Ectodermal cell (in vitro differentiated cells): ENCODE results near the gene ABR.
"Not testable (repeated sequence)": the region's sequence is repeated elsewhere in the genome, so short reads cannot be mapped to it uniquely, and the experiment has no call there.

Experiments used
- H3K27ac ChIP-seq: 2 replicates; pipeline ENCODE4 v1.7.0; 2013; ENCODE audit warnings: mild to moderate bottlenecking, low read depth, low read length; ENCODE audit not compliant: insufficient read depth, poor library complexity, severe bottlenecking
- H3K27me3 ChIP-seq: 2 replicates; pipeline ENCODE4 v1.7.0; 2013; ENCODE audit warnings: mild to moderate bottlenecking, low read length; ENCODE audit not compliant: insufficient read depth, control insufficient read depth, poor library complexity, severe bottlenecking
- H3K36me3 ChIP-seq: one replicate; pipeline ENCODE4 v1.7.0; 2013; ENCODE audit warnings: low read length; ENCODE audit not compliant: control insufficient read depth, insufficient read depth
- H3K4me1 ChIP-seq: one replicate; pipeline ENCODE4 v1.7.0; 2013; ENCODE audit warnings: low read length; ENCODE audit not compliant: control insufficient read depth, insufficient read depth
- H3K4me3 ChIP-seq: 2 replicates; pipeline ENCODE4 v1.7.0; 2013; ENCODE audit warnings: low read depth, low read length, control low read depth; ENCODE audit not compliant: insufficient read depth
- H3K9me3 ChIP-seq: 2 replicates; pipeline ENCODE4 v1.7.0; 2013; ENCODE audit warnings: mild to moderate bottlenecking, low read length, moderate library complexity; ENCODE audit not compliant: control insufficient read depth
- WGBS, 2 experiments: methylation state at CpG; one replicate each; pipeline ENCODE4 v1.1.7; 2013; ENCODE audit warnings: missing lambda C conversion rate in 2 of 2; 5-methylcytosine and 5-hydroxymethylcytosine counted together

Gene ABR

GRCh38 chr17:1130191-1130590 lies 49.6 kb downstream of the ABR start:
- Histone ChIP-seq H3K36me3 (no peaks in the 10 kb centered on the region), H3K4me1 (peaks cover 8% of the 10 kb centered on the region), H3K4me3 (no peak overlapping the region), H3K27ac (no peak overlapping the region), H3K27me3 (no peaks in the 10 kb centered on the region), H3K9me3 (no peaks in the 10 kb centered on the region)
- 84 to 88% methylated on average over 11 of the region's 11 CpGs for WGBS, 2 experiments

- H3K36me3 ChIP-seq, H3K27ac ChIP-seq, H3K9me3 ChIP-seq, H3K4me3 ChIP-seq, H3K27me3 ChIP-seq: not testable (repeated sequence)
- WGBS, 2 experiments, result 90 to 97% methylated on average over 4 to 6 of the region's 6 CpGs
- peaks cover 13% of the 10 kb centered on the region for H3K4me1 ChIP-seq
Observed at GRCh38 chr17:1128463-1128862, 51.3 kb downstream of the ABR start.

- WGBS, 2 experiments, result 90 to 92% methylated on average over 24 of the region's 24 CpGs
- Histone ChIP-seq H3K36me3 (no peaks in the 10 kb centered on the region), H3K4me3 (no peak overlapping the region), H3K9me3 (no peaks in the 10 kb centered on the region), H3K4me1 (peaks cover 17% of the 10 kb centered on the region), H3K27ac (no peak overlapping the region), H3K27me3 (no peaks in the 10 kb centered on the region)
Observed at GRCh38 chr17:1126801-1127550, 52.8 kb downstream of the ABR start.

GRCh38 chr17:1126250-1126797 lies 53.5 kb downstream of the ABR start:
- H3K27me3 ChIP-seq, result no peaks in the 10 kb centered on the region
- WGBS, 2 experiments, result 89 to 91% methylated on average over 26 of the region's 26 CpGs
- no peaks in the 10 kb centered on the region for H3K36me3 ChIP-seq
- H3K4me3 ChIP-seq, result no peak overlapping the region
- peaks cover 17% of the 10 kb centered on the region for H3K4me1 ChIP-seq
- H3K9me3 ChIP-seq, result no peaks in the 10 kb centered on the region
- H3K27ac ChIP-seq, result no peak overlapping the region

- H3K9me3 ChIP-seq, result no peaks in the 10 kb centered on the region
- H3K36me3 ChIP-seq, result no peaks in the 10 kb centered on the region
- 86 to 88% methylated on average over 11 of the region's 11 CpGs for WGBS, 2 experiments
- peaks cover 17% of the 10 kb centered on the region for H3K4me1 ChIP-seq
- H3K4me3 ChIP-seq, result no peak overlapping the region
- H3K27ac ChIP-seq, result no peak overlapping the region
- H3K27me3 ChIP-seq, result no peaks in the 10 kb centered on the region
Observed at GRCh38 chr17:1125788-1126145, 54.0 kb downstream of the ABR start.

GRCh38 chr17:1124896-1125787 lies 54.6 kb downstream of the ABR start:
- Histone ChIP-seq H3K4me3 (no peak overlapping the region), H3K27me3 (no peaks in the 10 kb centered on the region), H3K27ac (no peak overlapping the region), H3K36me3 (no peaks in the 10 kb centered on the region), H3K4me1 (peaks cover 17% of the 10 kb centered on the region), H3K9me3 (no peaks in the 10 kb centered on the region)
- 92 to 94% methylated on average over 53 of the region's 53 CpGs for WGBS, 2 experiments

GRCh38 chr17:1123921-1124715 lies 55.7 kb downstream of the ABR start:
- no peak overlapping the region for H3K4me3 ChIP-seq
- no peak overlapping the region for H3K27ac ChIP-seq
- H3K36me3 ChIP-seq, result no peaks in the 10 kb centered on the region
- no peaks in the 10 kb centered on the region for H3K9me3 ChIP-seq
- peaks cover 17% of the 10 kb centered on the region for H3K4me1 ChIP-seq
- H3K27me3 ChIP-seq, result no peaks in the 10 kb centered on the region
- WGBS, 2 experiments, result 78 to 79% methylated on average over 26 to 27 of the region's 27 CpGs

GRCh38 chr17:1123393-1123831 lies 56.4 kb downstream of the ABR start:
- WGBS, 2 experiments, result 83% methylated on average over 24 of the region's 24 CpGs
- Histone ChIP-seq H3K36me3 (no peaks in the 10 kb centered on the region), H3K9me3 (no peaks in the 10 kb centered on the region), H3K27ac (no peak overlapping the region), H3K27me3 (no peaks in the 10 kb centered on the region), H3K4me3 (no peak overlapping the region), H3K4me1 (peaks cover 17% of the 10 kb centered on the region)

- WGBS, 2 experiments, result 39 to 43% methylated on average over 21 of the region's 21 CpGs
- H3K36me3 ChIP-seq, result no peaks in the 10 kb centered on the region
- H3K4me1 ChIP-seq, result peaks cover 17% of the 10 kb centered on the region
- no peaks in the 10 kb centered on the region for H3K27me3 ChIP-seq
- no peak overlapping the region for H3K27ac ChIP-seq
- H3K4me3 ChIP-seq, result no peak overlapping the region
- no peaks in the 10 kb centered on the region for H3K9me3 ChIP-seq
Observed at GRCh38 chr17:1122533-1123392, 57.0 kb downstream of the ABR start.
